Measurements from ENCODE around the gene MPRIP. TPM values are rescaled to one million over a fixed set of nuclear protein-coding genes. Genes with fewer than 3 reads are reported as not detected.

Gene MPRIP
- total RNA-seq, 1 experiment from 2014 or later: 258 TPM

DNA sequence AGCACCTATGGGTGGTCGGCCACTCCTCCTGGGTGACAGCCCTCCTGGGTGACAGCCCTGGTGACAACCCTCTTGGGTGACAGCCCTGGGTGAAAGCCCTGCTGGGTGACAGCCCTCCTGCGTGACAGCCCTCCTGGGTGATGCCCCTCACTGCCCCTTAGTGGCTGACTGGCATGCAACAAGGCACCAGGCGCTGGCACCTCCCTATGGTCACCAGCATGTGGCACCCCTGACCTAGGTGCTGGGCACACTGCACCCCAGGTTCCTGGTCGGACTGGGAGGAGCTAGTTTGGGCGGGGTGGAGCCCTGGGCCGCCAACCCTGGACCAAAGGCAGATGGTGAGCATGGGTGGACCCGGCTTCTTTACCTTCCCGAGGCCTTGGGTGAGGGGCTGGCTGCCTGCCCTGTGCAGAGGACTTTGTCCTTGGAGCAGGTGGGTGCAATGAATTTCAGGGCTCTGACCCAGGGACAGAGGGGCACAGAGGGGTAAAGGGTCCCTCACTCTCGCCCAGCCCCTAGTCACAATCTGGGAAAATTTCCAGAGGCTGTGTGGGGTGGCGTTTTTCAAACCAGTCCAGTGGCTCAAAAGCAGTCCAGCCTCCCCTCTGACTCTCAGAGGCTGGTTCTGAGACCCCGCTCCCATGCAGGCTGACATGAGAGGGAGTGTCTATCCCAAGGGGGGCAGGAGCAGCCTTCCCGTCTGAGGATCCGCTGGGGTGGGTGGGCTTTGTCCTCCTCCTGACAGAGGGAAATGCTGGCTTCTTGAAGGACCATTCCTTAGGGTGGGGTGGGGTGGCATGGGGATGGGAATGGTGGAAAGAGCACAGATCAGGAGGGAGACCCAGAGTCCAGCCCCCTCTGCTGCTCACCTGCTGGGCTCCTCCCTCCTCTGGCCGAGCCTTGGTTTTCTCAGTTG, 44.5 kb upstream of the MPRIP start:
- Histone ChIP-seq H3K9ac (ENCODE audit: low read length) (no peak overlapping the region), H3K36me3 (ENCODE audit: control insufficient read depth in 1 of 2, insufficient read depth in 2 of 2, low read length in 2 of 2) (no peaks in the 10 kb centered on the region), H3K79me2 (ENCODE audit: insufficient read depth, low read length) (no peaks in the 10 kb centered on the region), H3K4me2 (ENCODE audit: low read length) (no peak overlapping the region), H3K4me1 (ENCODE audit: control insufficient read depth in 1 of 2, insufficient read depth in 2 of 2, low read length in 2 of 2) (peaks cover 0 to 9% of the 10 kb centered on the region in 2 experiments; a peak in 3 of 4 replicates), H3K9me3 (ENCODE audit: control insufficient read depth in 1 of 2, insufficient read depth in 1 of 2, low read depth in 1 of 2, low read length in 2 of 2) (no peaks in the 10 kb centered on the region), H4K20me1 (ENCODE audit: insufficient read depth) (no peaks in the 10 kb centered on the region), H3K4me3 (replicated peaks in 1 of 2; ENCODE audit: low read depth in 1 of 2, low read length in 2 of 2) (no peak overlapping the region), H2AFZ (ENCODE audit: low read depth, low read length, poor library complexity, severe bottlenecking) (no peak overlapping the region), H3K27me3 (ENCODE audit: insufficient read depth, low read length) (no peaks in the 10 kb centered on the region), H3K27ac (ENCODE audit: low read depth, low read length) (no peak overlapping the region), H3K9me2 (ENCODE audit: insufficient read depth) (no peaks in the 10 kb centered on the region)
- TF ChIP-seq RAD21 (IDR thresholded peaks at IDR 0.05; ENCODE audit: low read depth) (peak; percentile 62), POLR2A (IDR thresholded peaks at IDR 0.05; ENCODE audit: borderline replicate concordance, extremely low read depth, insufficient read depth, insufficient read length) (no peak)
- TF ChIP-seq, protein P1, sequence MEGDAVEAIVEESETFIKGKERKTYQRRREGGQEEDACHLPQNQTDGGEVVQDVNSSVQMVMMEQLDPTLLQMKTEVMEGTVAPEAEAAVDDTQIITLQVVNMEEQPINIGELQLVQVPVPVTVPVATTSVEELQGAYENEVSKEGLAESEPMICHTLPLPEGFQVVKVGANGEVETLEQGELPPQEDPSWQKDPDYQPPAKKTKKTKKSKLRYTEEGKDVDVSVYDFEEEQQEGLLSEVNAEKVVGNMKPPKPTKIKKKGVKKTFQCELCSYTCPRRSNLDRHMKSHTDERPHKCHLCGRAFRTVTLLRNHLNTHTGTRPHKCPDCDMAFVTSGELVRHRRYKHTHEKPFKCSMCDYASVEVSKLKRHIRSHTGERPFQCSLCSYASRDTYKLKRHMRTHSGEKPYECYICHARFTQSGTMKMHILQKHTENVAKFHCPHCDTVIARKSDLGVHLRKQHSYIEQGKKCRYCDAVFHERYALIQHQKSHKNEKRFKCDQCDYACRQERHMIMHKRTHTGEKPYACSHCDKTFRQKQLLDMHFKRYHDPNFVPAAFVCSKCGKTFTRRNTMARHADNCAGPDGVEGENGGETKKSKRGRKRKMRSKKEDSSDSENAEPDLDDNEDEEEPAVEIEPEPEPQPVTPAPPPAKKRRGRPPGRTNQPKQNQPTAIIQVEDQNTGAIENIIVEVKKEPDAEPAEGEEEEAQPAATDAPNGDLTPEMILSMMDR (IDR thresholded peaks at IDR 0.05 in 2 of 3, conservative IDR thresholded peaks at IDR 0.05 in 1 of 3; ENCODE audit: borderline replicate concordance in 1 of 3, insufficient read depth in 1 of 3, low read depth in 2 of 3, low read length in 2 of 3): peak; percentile 47 to 91 (median 48)
- BruUV-seq (replicated peaks): no TSS peak
- no peak for DNase-seq (ENCODE audit: low read depth, low spot score)
- ChIA-PET POLR2A (no interaction called here), CTCF (no interaction called here), RAD21 (ENCODE audit: low non-redundant PET in 1 of 2, low total read pairs in 2 of 2, uncharacterized antibody in 2 of 2, unreplicated experiment in 2 of 2) (no interaction called here)
- peak; percentile 59 for ATAC-seq
- intact Hi-C loops (cut with micrococcal nuclease): no loop called here

DNA sequence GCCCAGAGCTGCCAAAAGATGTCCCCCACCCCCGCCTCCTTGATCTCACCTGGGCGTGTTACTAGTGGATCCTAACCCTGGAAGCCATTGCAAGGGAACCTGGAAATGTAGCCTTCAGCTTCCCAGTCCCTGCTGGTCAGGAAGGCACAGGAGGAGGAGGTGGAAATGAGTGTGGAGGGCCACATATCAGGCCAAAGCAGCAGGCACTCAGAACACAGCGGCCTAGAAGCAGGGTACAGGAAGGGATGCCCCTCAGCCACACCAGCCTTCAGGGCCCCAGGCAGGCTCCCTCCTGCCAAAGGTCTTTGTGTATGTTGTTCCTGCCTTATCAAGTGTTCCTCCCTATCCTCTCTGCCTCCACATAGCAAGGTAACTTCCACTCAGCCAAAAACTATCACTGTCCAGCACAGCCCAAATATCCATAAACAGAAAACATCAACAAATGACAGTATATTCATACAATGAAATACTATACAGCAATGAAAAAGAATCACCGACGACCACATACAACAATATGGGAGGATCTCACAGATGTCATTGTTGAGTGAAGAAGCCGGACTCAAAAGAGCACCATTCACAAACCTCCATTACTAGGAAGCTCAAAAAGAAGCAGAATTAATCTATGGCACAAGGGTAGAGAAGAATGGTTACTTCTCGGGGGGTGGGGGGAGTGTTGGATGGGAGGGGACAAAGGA, 42.2 kb upstream of the MPRIP start:
- no peak overlapping the region for H3K4me3 ChIP-seq (replicated peaks in 1 of 2; ENCODE audit: low read depth in 1 of 2, low read length in 2 of 2)
- no peak overlapping the region for H3K9ac ChIP-seq (ENCODE audit: low read length)
- no peaks in the 10 kb centered on the region for H3K9me2 ChIP-seq (ENCODE audit: insufficient read depth)
- no TSS peak for BruUV-seq (replicated peaks)
- ChIA-PET RAD21 (ENCODE audit: low non-redundant PET in 1 of 2, low total read pairs in 2 of 2, uncharacterized antibody in 2 of 2, unreplicated experiment in 2 of 2) (no interaction called here), POLR2A (no interaction called here), CTCF (interaction anchor here (1.0 kb wide), 1 partner anchor 16 kb away, joined by 3 read pairs; no protein-coding TSS in a partner anchor)
- intact Hi-C loops (cut with micrococcal nuclease): loop anchor here (2.0 to 10.0 kb wide), 3 partner anchors 147 to 645 kb away; no protein-coding TSS in a partner anchor
- H3K27ac ChIP-seq (ENCODE audit: low read depth, low read length): no peak overlapping the region
- H3K9me3 ChIP-seq (ENCODE audit: control insufficient read depth in 1 of 2, insufficient read depth in 1 of 2, low read depth in 1 of 2, low read length in 2 of 2): no peaks in the 10 kb centered on the region
- H3K79me2 ChIP-seq (ENCODE audit: insufficient read depth, low read length): no peaks in the 10 kb centered on the region
- H2AFZ ChIP-seq (ENCODE audit: low read depth, low read length, poor library complexity, severe bottlenecking): no peak overlapping the region
- no peak for DNase-seq (ENCODE audit: low read depth, low spot score)
- H3K27me3 ChIP-seq (ENCODE audit: insufficient read depth, low read length): no peaks in the 10 kb centered on the region
- H3K4me1 ChIP-seq (ENCODE audit: control insufficient read depth in 1 of 2, insufficient read depth in 2 of 2, low read length in 2 of 2): peaks cover 0 to 9% of the 10 kb centered on the region in 2 experiments; a peak in 3 of 4 replicates
- no peak overlapping the region for H3K4me2 ChIP-seq (ENCODE audit: low read length)
- H4K20me1 ChIP-seq (ENCODE audit: insufficient read depth): no peaks in the 10 kb centered on the region
- no peaks in the 10 kb centered on the region for H3K36me3 ChIP-seq (ENCODE audit: control insufficient read depth in 1 of 2, insufficient read depth in 2 of 2, low read length in 2 of 2)
- ATAC-seq: no peak
- TF ChIP-seq EZH2phosphoT487 (IDR thresholded peaks at IDR 0.05; ENCODE audit: borderline replicate concordance) (no peak), SIN3A (IDR thresholded peaks at IDR 0.05; ENCODE audit: low read depth) (no peak), POLR2AphosphoS5 (IDR thresholded peaks at IDR 0.05; ENCODE audit: low read depth, low read length) (no peak), FOSL1 (IDR thresholded peaks at IDR 0.05; ENCODE audit: low read depth) (no peak), ELF1 (IDR thresholded peaks at IDR 0.05; ENCODE audit: borderline replicate concordance, low read depth) (no peak), ZFX (IDR thresholded peaks at IDR 0.05) (no peak), ZNF274 (IDR thresholded peaks at IDR 0.05; ENCODE audit: low read depth, low read length) (no peak), EZH2 (IDR thresholded peaks at IDR 0.05) (no peak), CEBPB (IDR thresholded peaks at IDR 0.05; ENCODE audit: low read depth) (no peak), EGR1 (IDR thresholded peaks at IDR 0.05; ENCODE audit: low read depth) (no peak)
- TF ChIP-seq, protein P2, sequence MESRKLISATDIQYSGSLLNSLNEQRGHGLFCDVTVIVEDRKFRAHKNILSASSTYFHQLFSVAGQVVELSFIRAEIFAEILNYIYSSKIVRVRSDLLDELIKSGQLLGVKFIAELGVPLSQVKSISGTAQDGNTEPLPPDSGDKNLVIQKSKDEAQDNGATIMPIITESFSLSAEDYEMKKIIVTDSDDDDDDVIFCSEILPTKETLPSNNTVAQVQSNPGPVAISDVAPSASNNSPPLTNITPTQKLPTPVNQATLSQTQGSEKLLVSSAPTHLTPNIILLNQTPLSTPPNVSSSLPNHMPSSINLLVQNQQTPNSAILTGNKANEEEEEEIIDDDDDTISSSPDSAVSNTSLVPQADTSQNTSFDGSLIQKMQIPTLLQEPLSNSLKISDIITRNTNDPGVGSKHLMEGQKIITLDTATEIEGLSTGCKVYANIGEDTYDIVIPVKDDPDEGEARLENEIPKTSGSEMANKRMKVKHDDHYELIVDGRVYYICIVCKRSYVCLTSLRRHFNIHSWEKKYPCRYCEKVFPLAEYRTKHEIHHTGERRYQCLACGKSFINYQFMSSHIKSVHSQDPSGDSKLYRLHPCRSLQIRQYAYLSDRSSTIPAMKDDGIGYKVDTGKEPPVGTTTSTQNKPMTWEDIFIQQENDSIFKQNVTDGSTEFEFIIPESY (IDR thresholded peaks at IDR 0.05; ENCODE audit: extremely low read depth, insufficient replicate concordance, low read length): no peak
- TF ChIP-seq, protein P3, sequence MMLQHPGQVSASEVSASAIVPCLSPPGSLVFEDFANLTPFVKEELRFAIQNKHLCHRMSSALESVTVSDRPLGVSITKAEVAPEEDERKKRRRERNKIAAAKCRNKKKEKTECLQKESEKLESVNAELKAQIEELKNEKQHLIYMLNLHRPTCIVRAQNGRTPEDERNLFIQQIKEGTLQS (IDR thresholded peaks at IDR 0.05): no peak
